Left ventricle myocardium inferior (tissue), 1 donor: ENCODE results near the gene ST6GALNAC3. TPM values are rescaled to one million over a fixed set of nuclear protein-coding genes. Genes with fewer than 3 reads are reported as not detected.

ENCODE experiments used
- DNase-seq: peaks from one replicate; pipeline ENCODE4 v3.0.0-alpha.2; 2020
- H3K27ac ChIP-seq: fragments of 200-600 bp; replicated peaks from 2 replicates; pipeline ENCODE4 v1.8.0; 2021
- H3K27me3 ChIP-seq: fragments of 200-600 bp; 2 replicates; pipeline ENCODE4 v1.8.0; 2021; ENCODE audit warnings: low read depth
- H3K36me3 ChIP-seq: fragments of 200-600 bp; 2 replicates; pipeline ENCODE4 v1.8.0; 2021
- H3K4me1 ChIP-seq: fragments of 200-600 bp; 2 replicates; pipeline ENCODE4 v1.8.0; 2021
- H3K4me3 ChIP-seq: fragments of 200-600 bp; 2 replicates; pipeline ENCODE4 v1.8.0; 2021; ENCODE audit warnings: mild to moderate bottlenecking, moderate library complexity
- H3K9me3 ChIP-seq: fragments of 200-600 bp; replicated peaks from 2 replicates; pipeline ENCODE4 v1.8.0; 2021
- intact Hi-C: fragments of 100-400 bp; cut with micrococcal nuclease; formaldehyde crosslinking; loops from one replicate; pipeline ENCODE4 v1.11.0; 2022
- total RNA-seq: library from RNA; stranded (reverse); fragmentation: NEBNext Ultra II Directional; extraction: Animal tissue kit (Norgen Biotek cat#: 25700); gene quantifications from one replicate; pipeline ENCODE4 v1.2.1, GENCODE V29; 2021
- TF ChIP-seq, protein P1 (sequence below): fragments of 200-600 bp; IDR thresholded peaks from 2 replicates; pipeline ENCODE4 v1.8.0; 2021; ENCODE audit warnings: antibody characterized with exemption, mild to moderate bottlenecking, borderline replicate concordance
- donor health status: DM: no; HTN: yes; CAD: no; lungs with severe emphysema.

Gene ST6GALNAC3
- total RNA-seq, 1 donor from 2014 or later = 4.5 TPM

DNA sequence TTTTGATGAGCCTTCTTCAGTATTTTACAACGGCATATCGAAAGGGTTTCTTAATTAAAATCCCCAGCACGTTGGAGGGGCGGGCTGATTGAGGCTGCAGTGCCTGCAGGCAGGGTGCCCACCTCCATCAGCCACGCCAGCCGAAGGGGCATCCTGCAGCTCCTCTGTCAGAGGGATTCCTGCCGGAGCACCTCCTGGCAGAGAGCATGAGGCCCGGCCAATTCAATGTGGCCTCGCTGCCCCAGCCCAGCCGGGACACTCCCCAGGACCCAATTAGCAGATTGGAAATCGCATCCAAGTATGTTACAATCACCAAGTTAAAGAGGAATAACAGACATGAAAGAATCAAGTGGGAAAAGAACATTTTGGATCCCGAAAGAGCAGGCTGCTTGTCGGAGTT is 216.6 kb downstream of the ST6GALNAC3 start:
- Histone ChIP-seq H3K9me3 (no peaks in the 10 kb centered on the region), H3K27me3 (no peaks in the 10 kb centered on the region), H3K27ac (no peak overlapping the region), H3K36me3 (no peaks in the 10 kb centered on the region), H3K4me3 (no peak overlapping the region), H3K4me1 (no peaks in the 10 kb centered on the region)
- no peak for DNase-seq
- TF ChIP-seq, protein P1, sequence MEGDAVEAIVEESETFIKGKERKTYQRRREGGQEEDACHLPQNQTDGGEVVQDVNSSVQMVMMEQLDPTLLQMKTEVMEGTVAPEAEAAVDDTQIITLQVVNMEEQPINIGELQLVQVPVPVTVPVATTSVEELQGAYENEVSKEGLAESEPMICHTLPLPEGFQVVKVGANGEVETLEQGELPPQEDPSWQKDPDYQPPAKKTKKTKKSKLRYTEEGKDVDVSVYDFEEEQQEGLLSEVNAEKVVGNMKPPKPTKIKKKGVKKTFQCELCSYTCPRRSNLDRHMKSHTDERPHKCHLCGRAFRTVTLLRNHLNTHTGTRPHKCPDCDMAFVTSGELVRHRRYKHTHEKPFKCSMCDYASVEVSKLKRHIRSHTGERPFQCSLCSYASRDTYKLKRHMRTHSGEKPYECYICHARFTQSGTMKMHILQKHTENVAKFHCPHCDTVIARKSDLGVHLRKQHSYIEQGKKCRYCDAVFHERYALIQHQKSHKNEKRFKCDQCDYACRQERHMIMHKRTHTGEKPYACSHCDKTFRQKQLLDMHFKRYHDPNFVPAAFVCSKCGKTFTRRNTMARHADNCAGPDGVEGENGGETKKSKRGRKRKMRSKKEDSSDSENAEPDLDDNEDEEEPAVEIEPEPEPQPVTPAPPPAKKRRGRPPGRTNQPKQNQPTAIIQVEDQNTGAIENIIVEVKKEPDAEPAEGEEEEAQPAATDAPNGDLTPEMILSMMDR = no peak
- intact Hi-C loops = no loop called here

DNA sequence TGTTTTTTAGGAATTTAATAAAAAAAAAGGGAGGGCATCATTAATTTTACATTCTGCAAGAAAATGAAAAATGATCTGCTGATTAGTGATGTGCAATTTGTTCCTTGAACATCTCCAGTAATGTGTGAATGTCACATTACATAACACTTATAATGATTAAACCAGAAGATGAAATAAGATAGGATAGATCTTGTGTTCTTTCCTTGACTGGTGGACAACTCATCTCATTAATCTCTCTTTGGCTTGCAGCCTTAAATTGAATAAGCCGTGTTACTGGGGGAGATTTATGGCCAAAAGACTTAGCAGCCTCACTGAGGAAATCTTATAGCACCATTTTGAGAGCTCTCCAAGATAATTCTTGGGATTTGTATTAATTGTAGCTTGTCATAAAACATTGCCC is 217.2 kb downstream of the ST6GALNAC3 start:
- Histone ChIP-seq H3K4me1 (no peaks in the 10 kb centered on the region), H3K27me3 (no peaks in the 10 kb centered on the region), H3K4me3 (no peak overlapping the region), H3K27ac (no peak overlapping the region), H3K9me3 (no peaks in the 10 kb centered on the region), H3K36me3 (no peaks in the 10 kb centered on the region)
- no peak for DNase-seq
- intact Hi-C loops = no loop called here
- TF ChIP-seq, protein P1 = no peak

DNA sequence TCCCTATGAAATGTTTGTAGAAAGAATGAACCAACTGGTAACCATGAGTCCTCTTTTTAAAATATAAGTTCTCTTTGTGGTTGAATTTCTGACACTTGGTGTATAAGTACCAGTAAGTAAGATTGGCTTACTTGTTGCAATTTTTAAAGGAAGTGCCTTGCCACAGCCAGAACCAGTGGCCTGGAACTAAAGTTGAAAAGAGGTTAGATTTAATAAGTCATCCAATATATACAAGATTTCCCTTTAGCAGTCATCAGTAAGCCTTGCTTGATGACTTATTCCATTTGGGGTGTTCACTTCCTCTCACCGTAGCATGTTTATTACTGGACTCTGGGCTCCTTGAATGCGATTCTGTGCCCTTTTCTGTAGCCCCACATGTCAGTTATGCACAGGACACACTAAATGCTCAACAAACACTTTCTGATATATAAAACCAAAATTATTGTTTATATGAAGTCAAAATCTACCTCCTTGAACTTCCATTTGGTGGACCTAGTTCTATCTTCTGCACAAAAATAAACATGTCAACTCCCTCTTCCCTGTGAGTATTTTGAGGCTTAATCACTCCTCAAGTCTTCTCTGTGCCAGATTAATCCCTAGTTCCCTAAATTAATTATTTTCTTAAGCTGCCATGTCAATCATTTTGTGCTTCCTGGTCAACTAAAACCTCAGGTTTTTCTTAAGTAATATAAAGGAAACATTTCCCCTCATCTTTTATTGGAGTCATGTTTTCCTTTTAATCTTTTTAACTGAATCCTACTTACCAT is 218.1 kb downstream of the ST6GALNAC3 start:
- intact Hi-C loops = no loop called here
- DNase-seq = no peak
- Histone ChIP-seq H3K4me3 (no peak overlapping the region), H3K27me3 (no peaks in the 10 kb centered on the region), H3K9me3 (no peaks in the 10 kb centered on the region), H3K27ac (no peak overlapping the region), H3K36me3 (no peaks in the 10 kb centered on the region), H3K4me1 (no peaks in the 10 kb centered on the region)
- TF ChIP-seq, protein P1 = no peak

DNA sequence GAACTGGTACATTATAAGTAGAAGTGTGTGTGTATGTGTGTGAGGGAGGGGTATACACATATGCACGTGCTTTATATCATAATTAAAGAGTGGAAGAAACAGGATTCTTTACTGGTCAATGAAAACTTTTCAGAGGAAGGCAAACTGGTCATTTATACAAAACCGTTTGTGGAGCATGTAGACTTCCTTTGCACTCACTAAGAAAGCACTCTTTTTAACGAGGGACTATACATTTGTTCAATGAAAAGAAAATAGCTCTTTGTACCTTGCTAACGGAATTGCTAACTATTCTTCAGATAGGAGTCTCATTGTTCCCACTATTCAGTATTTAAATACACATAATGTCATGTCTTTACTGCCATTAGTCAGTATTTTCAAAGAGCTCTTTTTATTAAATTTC is 219.3 kb downstream of the ST6GALNAC3 start:
- intact Hi-C loops = no loop called here
- no peak overlapping the region for H3K4me3 ChIP-seq
- no peak overlapping the region for H3K27ac ChIP-seq

DNA sequence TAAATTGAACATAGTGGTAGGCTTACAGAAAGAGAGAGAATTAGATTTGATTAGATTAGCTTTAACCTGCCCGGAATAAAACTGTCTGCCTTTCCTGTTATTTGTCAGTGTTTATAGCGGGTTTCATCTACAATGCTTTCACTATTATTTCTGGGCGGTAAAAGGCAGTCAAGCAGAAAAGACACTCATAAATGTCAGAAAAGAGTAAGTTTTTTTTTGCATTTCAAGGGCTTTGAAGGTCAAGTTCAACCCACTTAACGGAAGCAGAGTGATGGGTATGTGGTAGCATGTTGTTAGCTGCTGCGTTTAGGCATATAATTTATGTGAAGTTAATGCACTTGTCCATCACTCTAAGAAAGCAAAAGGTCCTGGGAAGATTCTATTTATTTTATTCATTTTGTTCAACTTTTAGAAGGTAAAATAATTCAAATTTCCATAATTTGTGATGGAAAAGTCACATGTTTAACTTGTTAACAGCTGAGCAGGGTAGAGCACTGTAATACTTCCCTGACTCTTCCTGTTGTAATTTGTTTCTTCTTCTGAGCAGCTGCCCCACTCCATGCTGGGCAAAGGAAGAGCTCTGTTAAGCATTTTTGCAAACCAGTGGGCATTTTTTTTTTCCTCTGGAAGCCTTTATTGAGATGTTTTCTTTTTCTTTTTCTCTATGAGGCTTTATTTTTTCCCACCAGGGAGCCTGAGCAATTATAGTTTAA is 220.1 kb downstream of the ST6GALNAC3 start:
- H3K4me3 ChIP-seq = no peak overlapping the region
- H3K27me3 ChIP-seq = no peaks in the 10 kb centered on the region
- H3K9me3 ChIP-seq = no peaks in the 10 kb centered on the region
- H3K36me3 ChIP-seq = no peaks in the 10 kb centered on the region
- no peak for DNase-seq
- H3K4me1 ChIP-seq = no peaks in the 10 kb centered on the region
- intact Hi-C loops = no loop called here
- TF ChIP-seq, protein P1 = no peak
- H3K27ac ChIP-seq = no peak overlapping the region

More for the DNA sequence above, 219.3 kb downstream of the ST6GALNAC3 start:
- H3K27me3 ChIP-seq = no peaks in the 10 kb centered on the region
- TF ChIP-seq, protein P1 = no peak
- DNase-seq = no peak
- H3K36me3 ChIP-seq = no peaks in the 10 kb centered on the region
- no peaks in the 10 kb centered on the region for H3K9me3 ChIP-seq
- no peaks in the 10 kb centered on the region for H3K4me1 ChIP-seq
